Posterior cingulate gyrus (tissue), 11 donors: ENCODE results near the gene SDHB.

ENCODE experiments used
- DNase-seq, 10 donors: peaks; one replicate each; pipeline versions ENCODE4 v3.0.0 to v3.0.0-alpha.2; 2020 to 2021; ENCODE audit warnings: mixed read lengths in 3 of 10
- intact Hi-C: fragments of 100-400 bp; cut with DNase I; formaldehyde crosslinking; loops from one replicate; pipeline ENCODE4 v1.15.1; 2023

The SDHB gene

GRCh38 chr1:17018849-17019248, 35.0 kb downstream of the SDHB start:
- no peak for DNase-seq

GRCh38 chr1:17017435-17017834, 36.4 kb downstream of the SDHB start:
- DNase-seq = no peak
- intact Hi-C loops = loop anchor here (10.0 kb wide), 1 partner anchor 53 kb away; no protein-coding TSS in a partner anchor

More at GRCh38 chr1:17018849-17019248, 35.0 kb downstream of the SDHB start:
- intact Hi-C loops = loop anchor here (10.0 kb wide), 1 partner anchor 54 kb away; no protein-coding TSS in a partner anchor

- intact Hi-C loops = loop anchor here (10.0 kb wide), 1 partner anchor 51 kb away; no protein-coding TSS in a partner anchor
- no peak for DNase-seq
Observed at GRCh38 chr1:17016317-17016661, 37.5 kb downstream of the SDHB start.

GRCh38 chr1:17014671-17015567, 38.9 kb downstream of the SDHB start:
- intact Hi-C loops = loop anchor here (10.0 kb wide), 1 partner anchor 50 kb away; no protein-coding TSS in a partner anchor
- no peak for DNase-seq

- DNase-seq = peak in 4 of 10 donors; percentile 29 to 65 (median 56)
- intact Hi-C loops = loop anchor here (10.0 kb wide), 1 partner anchor 49 kb away; no protein-coding TSS in a partner anchor
Observed at GRCh38 chr1:17013491-17014320, 40.1 kb downstream of the SDHB start.

DNA sequence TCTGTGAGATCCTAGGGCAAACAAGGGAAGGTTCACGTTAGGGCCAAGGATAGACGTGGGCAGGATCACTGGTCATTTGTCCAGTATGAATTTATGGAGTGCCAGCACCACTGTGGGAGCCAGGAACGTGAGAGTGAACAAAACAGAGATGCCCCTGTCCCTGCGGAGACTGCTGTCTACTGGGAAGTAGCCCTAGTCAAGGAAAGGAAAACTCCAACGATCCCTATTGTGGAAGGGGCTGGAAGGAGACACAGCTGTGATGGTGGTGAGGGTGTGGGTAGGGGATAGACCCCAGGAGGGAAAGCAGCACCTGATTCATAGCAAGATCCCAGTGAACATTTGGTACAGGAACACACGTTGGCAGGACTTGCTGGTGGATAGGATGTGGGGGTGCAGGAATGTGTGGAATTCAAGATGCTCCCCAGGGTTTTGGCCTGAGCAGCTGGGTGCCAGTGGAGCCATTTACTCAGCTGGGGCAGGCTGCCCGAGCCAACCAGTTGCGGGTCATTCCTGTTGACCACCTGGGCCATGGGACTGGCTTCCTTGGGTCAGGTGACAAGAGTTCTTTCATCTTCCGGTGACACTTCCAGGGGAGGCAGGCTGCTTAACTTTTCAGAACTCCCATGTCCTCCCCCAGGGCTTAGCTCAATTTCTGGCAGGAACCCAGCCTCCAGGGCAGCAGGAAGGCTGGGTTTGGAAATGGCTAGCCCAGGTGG, 40.9 kb downstream of the SDHB start:
- DNase-seq = peak in 3 of 10 donors; percentile 39 to 74 (median 68)
- intact Hi-C loops = loop anchor here (10.0 kb wide), 1 partner anchor 48 kb away; no protein-coding TSS in a partner anchor

DNA sequence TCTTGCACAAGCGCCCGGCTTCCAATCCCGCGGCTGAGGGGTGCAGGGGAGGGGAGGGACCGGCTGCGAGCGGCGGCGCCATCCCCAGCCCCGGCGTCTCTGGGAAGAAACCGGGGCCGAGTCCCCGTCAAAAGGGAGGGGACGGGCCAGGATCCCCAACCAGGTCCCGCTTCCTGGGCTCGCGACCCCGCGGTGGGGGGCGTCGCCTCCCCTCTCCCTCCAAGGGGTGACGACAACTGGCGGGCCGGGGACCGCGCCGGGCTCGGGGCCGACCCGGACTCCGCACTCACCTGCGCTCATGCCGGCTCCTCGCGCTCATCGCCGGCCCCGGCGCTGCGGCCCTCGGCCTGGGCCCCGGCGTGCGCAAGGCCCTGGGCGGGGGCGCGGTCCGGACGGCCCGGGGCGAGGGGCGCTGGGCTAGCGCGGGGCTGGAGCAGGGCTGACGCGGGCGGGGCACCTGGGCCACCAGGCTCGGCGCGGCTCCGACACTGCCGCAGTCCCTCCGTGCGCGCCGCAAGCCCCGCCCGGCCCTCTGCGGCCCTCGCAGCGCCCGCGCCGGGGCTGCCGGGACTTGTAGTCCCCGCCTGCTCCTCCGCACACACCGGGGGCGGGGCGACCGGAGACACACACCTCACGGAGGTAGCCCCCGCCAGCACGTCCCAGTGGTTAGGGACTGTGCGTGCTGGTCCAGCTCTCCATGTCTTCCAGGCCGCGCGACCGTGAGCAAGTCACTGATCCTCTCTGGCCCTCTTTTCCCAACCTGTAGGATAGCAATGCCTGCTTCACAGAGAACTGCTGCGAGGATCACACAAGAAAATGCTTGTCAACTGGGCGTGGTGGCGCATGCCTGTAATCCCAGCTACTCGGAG, 42.2 kb downstream of the SDHB start, which contains the start of gene ATP13A2:
Gene ATP13A2, minus strand, starts transcription at position 490 of the 869 bp plus-strand sequence. Its CDS starts 190 bp downstream, at position 300.
- intact Hi-C loops = loop anchor here (10.0 kb wide), 1 partner anchor 47 kb away; no protein-coding TSS in a partner anchor

DNA sequence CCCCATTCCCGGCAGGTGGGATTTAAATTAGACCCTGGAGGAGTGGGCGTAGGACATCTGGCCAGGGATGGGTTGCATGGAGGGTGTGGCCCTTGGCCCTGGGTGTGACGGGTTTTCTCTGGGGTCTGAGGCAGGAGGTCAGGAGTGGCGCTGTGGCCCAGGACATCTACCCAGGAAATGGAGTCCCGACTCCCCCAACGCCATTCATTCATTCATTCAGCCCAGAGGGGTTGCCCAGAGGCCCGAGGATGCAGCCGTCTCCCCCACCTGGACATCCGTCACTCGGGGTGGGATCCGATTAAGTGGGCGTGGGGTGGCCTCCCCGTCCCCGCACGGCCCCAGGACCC, 42.8 kb downstream of the SDHB start:
- peak in 1 of 10 donors; percentile 70 for DNase-seq
- intact Hi-C loops = loop anchor here (10.0 kb wide), 1 partner anchor 46 kb away; no protein-coding TSS in a partner anchor

More for the DNA sequence above, 42.2 kb downstream of the SDHB start, which contains the start of gene ATP13A2:
- DNase-seq = peak; percentile 62 to 98 (median 86)

DNA sequence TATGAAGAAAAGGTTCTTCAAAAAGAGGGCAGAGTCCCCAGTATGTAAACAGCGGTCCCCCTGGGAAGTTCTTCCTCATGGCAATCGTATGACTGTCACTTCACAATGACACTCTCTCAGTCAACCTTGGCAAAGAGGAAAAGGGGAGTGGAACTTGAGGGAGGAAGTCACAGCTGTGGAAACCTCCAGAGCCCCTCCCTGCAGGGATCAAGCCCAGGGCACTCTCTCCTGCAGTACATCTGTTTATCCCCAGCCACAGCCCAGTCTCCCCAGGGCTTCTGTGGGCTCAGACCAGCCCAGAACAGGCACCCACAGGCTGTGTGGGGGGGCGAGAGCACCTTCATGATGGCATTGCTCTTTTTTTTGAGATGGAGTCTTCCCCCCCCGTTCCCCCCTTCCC, 44.1 kb downstream of the SDHB start:
- intact Hi-C loops = loop anchor here (10.0 kb wide), 1 partner anchor 45 kb away; no protein-coding TSS in a partner anchor
- DNase-seq = peak in 3 of 10 donors; percentile 25 to 60 (median 49)

GRCh38 chr1:17008208-17008855, 45.5 kb downstream of the SDHB start:
- peak in 3 of 10 donors; percentile 37 to 76 (median 39) for DNase-seq
- intact Hi-C loops = no loop called here

- peak in 3 of 10 donors; percentile 15 to 43 (median 39) for DNase-seq
- intact Hi-C loops = no loop called here
Observed at GRCh38 chr1:17007121-17007520, 46.7 kb downstream of the SDHB start.

GRCh38 chr1:17005365-17005740, 48.5 kb downstream of the SDHB start:
- DNase-seq = peak in 1 of 10 donors; percentile 64
- intact Hi-C loops = no loop called here

DNA sequence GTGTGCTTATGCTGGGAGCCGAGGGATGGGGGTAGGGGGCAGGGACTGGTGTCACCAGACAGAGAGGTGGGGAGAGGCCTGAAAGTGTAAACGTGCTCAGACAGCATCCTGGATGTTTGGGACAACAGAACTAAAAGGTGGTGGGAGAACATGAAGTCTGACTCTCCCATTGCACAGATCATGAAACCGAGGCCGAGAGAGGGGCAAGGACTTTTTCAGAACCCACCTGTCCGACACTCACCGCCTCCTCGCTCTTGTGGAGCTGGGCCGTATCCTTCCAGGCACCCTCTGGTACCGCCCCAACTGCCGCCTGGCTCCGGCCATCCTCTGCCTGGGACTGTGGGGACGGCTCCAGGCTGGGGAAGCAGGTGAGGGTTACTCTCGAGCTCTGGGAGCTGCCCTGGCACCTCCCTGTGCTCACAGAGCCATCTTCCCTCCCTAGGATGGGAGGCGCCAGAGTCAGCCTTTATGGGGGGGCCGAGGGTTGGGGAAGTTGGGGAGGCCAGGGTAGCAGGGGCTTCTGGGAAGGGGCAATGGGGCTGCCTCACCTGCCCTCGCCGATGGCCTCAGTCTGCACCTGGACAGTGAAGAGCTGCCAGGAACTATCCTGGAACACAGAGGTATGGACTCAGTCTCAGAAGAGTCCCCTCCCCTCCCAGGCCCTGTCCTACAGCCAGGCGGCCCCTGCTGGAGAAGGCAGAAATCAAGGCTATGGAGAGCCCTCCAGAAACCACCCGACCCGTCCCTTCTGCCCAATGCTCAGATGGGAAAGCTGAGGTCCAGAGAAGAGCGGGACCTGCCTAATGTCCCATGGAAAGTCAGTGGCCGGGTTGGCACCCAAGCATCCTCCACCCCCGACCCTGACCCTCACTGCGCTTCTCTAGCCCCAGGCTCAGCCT, 49.1 kb downstream of the SDHB start:
- intact Hi-C loops = no loop called here
- DNase-seq = no peak

- intact Hi-C loops = no loop called here
Observed at GRCh38 chr1:17002524-17002902, 51.3 kb downstream of the SDHB start.

DNA sequence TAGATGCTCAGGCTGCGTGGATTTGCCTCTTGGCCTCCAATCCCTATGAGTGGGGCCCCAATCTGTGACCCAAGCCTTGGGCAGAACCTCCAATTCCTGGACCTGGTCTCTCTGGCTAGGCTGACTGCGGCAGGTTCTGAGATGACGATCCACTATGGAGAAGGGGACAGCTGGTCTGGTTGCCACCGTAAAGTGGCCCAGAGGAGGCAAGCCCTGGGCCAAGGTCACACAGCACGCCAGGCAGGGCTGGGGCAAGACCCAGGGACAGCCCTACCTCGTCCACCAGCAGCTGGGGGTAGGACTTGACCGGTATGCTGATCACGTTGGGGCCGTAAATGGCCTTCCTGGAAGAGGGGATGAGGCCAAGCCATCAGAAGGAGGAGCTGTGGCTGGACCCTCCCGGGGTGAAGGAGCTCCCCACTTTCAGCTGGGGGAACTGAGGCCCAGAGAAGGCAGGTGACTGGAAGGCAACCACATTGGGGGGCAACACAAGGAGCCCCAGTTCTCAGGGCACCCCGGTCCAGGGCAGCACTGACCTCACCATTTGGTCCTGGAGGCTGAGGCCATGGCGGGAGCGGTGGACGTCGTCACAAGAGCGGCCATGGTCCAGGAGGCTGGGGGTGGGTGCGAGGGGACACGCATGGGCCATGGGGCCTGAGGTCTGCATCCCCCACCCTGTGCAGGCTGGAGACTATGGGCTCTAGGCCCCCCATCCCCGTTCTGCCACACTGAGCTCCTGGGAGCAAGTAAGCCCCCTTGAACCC, 51.9 kb downstream of the SDHB start:
- no peak for DNase-seq
- intact Hi-C loops = no loop called here

More at GRCh38 chr1:17002524-17002902, 51.3 kb downstream of the SDHB start:
- no peak for DNase-seq

GRCh38 chr1:16999863-17000262, 54.0 kb downstream of the SDHB start:
- DNase-seq = no peak
- intact Hi-C loops = no loop called here

DNA sequence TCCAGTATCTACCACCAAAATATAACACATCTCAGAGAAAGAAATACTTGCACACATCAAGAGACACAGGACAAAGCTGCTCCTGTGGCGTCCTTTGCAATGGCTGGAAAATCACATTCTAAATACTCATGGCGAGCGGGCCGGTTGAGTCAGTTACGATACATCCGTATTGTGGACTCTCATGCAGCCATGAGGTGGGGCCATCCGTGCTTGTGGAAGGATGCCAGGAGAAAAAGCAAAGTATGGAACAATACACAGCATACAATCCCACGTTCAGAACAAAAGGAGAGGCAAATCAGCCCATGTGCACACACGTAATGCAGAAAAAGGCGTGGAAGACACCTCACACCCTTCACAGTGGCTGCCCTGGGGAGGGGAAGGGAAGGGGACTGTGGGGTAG, 55.2 kb downstream of the SDHB start:
- intact Hi-C loops = no loop called here
- DNase-seq = no peak
